K562 (cell line): ENCODE measurements around the gene EML2. TPM values are rescaled to one million over a fixed set of nuclear protein-coding genes. Genes with fewer than 3 reads are reported as not detected.

ENCODE experiments used
- ATAC-seq: fragments of 200-7000 bp; cut with Tn5 transposase; 3 replicates; pipeline ENCODE4 v1.9.1; 2020; ENCODE audit warnings: moderate library complexity
- BruUV-seq: library from RNA; stranded (reverse); fragments of 400-500 nt; replicated peaks from 2 replicates; lab custom pipeline; 2021; lab: Mats Ljungman, UMichigan
- CTCF ChIA-PET: fragments of 300-600 bp; formaldehyde crosslinking; extraction: SDS; loops from one replicate; lab custom pipeline; 2021; ENCODE audit warnings: low intra/inter-chr PET ratio; lab: Yijun Ruan, JAX
- POLR2A ChIA-PET: fragments of 300-600, 350-650 bp; sonication (Branson Sonifier 250); formaldehyde crosslinking; extraction: SDS; loops from one replicate; lab custom pipeline; 2021; ENCODE audit warnings: antibody characterized with exemption, inconsistent platforms; lab: Yijun Ruan, JAX
- DNase-seq, 4 experiments: peaks; one replicate each; pipeline versions ENCODE4 v3.0.0 to v3.0.0-alpha.2; 2011 to 2018; ENCODE audit warnings: low spot score in 3 of 4, mixed read lengths in 3 of 4; ENCODE audit errors: extremely low read depth in 1 of 4
- FAIRE-seq: peaks from 2 replicates; lab custom pipeline; 2011; peaks lifted over from hg19 to GRCh38; lab: Jason Lieb, UNC
- H2AFZ ChIP-seq: 2 replicates; pipeline ENCODE4 v1.6.0; 2011; ENCODE audit warnings: low read depth, low read length, control low read depth, inconsistent platforms
- H3K27ac ChIP-seq: fragments of 200-600 bp; 3 replicates; pipeline ENCODE4 v1.8.0; 2011; ENCODE audit warnings: low read depth, mild to moderate bottlenecking, control low read depth, inconsistent platforms, low read length, moderate library complexity, mixed read lengths; ENCODE audit errors: extremely low read depth
- H3K27me3 ChIP-seq, 2 experiments: fragments of 300-600 bp in 1 of 2; 2 replicates in 1 of 2; 3 replicates in 1 of 2; pipeline versions ENCODE4 v1.6.0 to v1.8.0; 2011; ENCODE audit warnings: inconsistent platforms in 2 of 2, low read length in 2 of 2, mild to moderate bottlenecking in 1 of 2, mixed read lengths in 1 of 2, moderate library complexity in 1 of 2; ENCODE audit not compliant: control insufficient read depth in 2 of 2, insufficient read depth in 2 of 2
- H3K36me3 ChIP-seq: fragments of 300-600 bp; 3 replicates; pipeline ENCODE4 v1.8.0; 2011; ENCODE audit warnings: mild to moderate bottlenecking, low read length, inconsistent platforms; ENCODE audit not compliant: control insufficient read depth, insufficient read depth
- H3K4me1 ChIP-seq, 2 experiments: fragments of 200-600 bp in 1 of 2; replicated peaks in 1 of 2; 2 replicates in 1 of 2; 3 replicates in 1 of 2; pipeline versions ENCODE4 v1.5.1 to v1.8.0; 2011; ENCODE audit warnings: inconsistent platforms in 2 of 2, low read length in 2 of 2, mild to moderate bottlenecking in 1 of 2, mixed read lengths in 1 of 2, moderate library complexity in 1 of 2; ENCODE audit not compliant: control insufficient read depth in 2 of 2, insufficient read depth in 2 of 2
- H3K4me2 ChIP-seq: 2 replicates; pipeline ENCODE4 v1.6.1; 2011; ENCODE audit warnings: low read length, control low read depth, inconsistent platforms, mixed read lengths; ENCODE audit not compliant: insufficient read depth
- H3K4me3 ChIP-seq: fragments of 200-600 bp; sonication (generic), shearing (Covaris generic); 2 replicates; pipeline ENCODE4 v1.5.1; 2016; ENCODE audit warnings: control low read depth, inconsistent platforms
- H3K79me2 ChIP-seq: fragments of 200-600 bp; 3 replicates; pipeline ENCODE4 v1.8.0; 2011; ENCODE audit warnings: low read length, inconsistent platforms; ENCODE audit not compliant: control insufficient read depth, insufficient read depth
- H3K9ac ChIP-seq, 2 experiments: 2 replicates each; pipeline versions ENCODE4 v1.6.0 to v1.6.1; 2011; ENCODE audit warnings: low read depth in 2 of 2, low read length in 2 of 2, control low read depth in 1 of 2, inconsistent platforms in 1 of 2, mild to moderate bottlenecking in 1 of 2, mixed read lengths in 1 of 2; ENCODE audit not compliant: insufficient read depth in 1 of 2
- H3K9me1 ChIP-seq: one replicate; pipeline ENCODE4 v1.6.0; 2011; ENCODE audit warnings: inconsistent platforms, mild to moderate bottlenecking, low read length, moderate library complexity; ENCODE audit not compliant: control insufficient read depth, insufficient read depth
- H3K9me3 ChIP-seq: replicated peaks from 2 replicates; pipeline ENCODE4 v1.5.1; 2011; ENCODE audit warnings: low read depth, low read length, inconsistent platforms; ENCODE audit not compliant: control insufficient read depth, insufficient read depth
- H4K20me1 ChIP-seq: replicated peaks from 2 replicates; pipeline ENCODE4 v1.6.1; 2011; ENCODE audit warnings: low read length, inconsistent platforms, mixed read lengths; ENCODE audit not compliant: control insufficient read depth, insufficient read depth
- E2F3 ChIP-seq: fragments of 250-450 bp; sonication (Bioruptor Pico); IDR thresholded peaks from 2 replicates; pipeline ENCODE4 v1.4.0; 2020; ENCODE audit warnings: mild to moderate bottlenecking
- RREB1 ChIP-seq: fragments of 250-450 bp; sonication (Bioruptor Pico); IDR thresholded peaks from 2 replicates; pipeline ENCODE4 v1.4.0; 2020
- SPI1 ChIP-seq: IDR thresholded peaks from 2 replicates; pipeline ENCODE4 v1.6.1; 2011; ENCODE audit warnings: low read depth, low read length, control low read depth, borderline replicate concordance
- WGBS: fragments of 100-300 bp; shearing (Covaris generic); methylation state at CpG from one replicate; pipeline ENCODE4 v1.1.6; 2016; ENCODE audit warnings: low coverage, mixed read lengths; ENCODE audit not compliant: insufficient coverage; ENCODE audit errors: missing lambda C conversion rate; 5-methylcytosine and 5-hydroxymethylcytosine counted together
- in situ Hi-C: fragments of 300-500 bp; cut with MboI; formaldehyde crosslinking; loops from 4 replicates; pipeline ENCODE4 v1.15.0; 2018; ENCODE audit warnings: inconsistent platforms, mixed read lengths
- intact Hi-C: fragments of 100-400 bp; cut with micrococcal nuclease; formaldehyde crosslinking; loops from 2 replicates; pipeline ENCODE4 v1.14.2; 2022
- polyA plus RNA-seq, 8 experiments: library from polyadenylated mRNA; depleted of rRNA in 4 of 8; stranded (reverse) in 5 of 8; unstranded in 3 of 8; fragments of >200 nt; fragmentation: Nextera tagmentation in 2 of 8; fragmentation: Illumina TruSeq in 1 of 8; extraction: Ambion mirVana in 2 of 8; extraction: Trizol in 1 of 8; gene quantifications; 2 replicates each; pipeline versions ENCODE4 v1.2.1 to v1.2.3, GENCODE V29; 2011 to 2014; ENCODE audit warnings: inconsistent platforms in 1 of 8, missing spikeins in 1 of 8
- total RNA-seq, 7 experiments: library from RNA; depleted of rRNA in 6 of 7; stranded (reverse); fragments of >200 nt in 6 of 7; fragmentation: Illumina TruSeq in 2 of 7; extraction: Trizol in 2 of 7; gene quantifications; 2 replicates each; pipeline versions ENCODE4 v1.2.1 to v1.2.3, GENCODE V29; 2011 to 2021; ENCODE audit warnings: low replicate concordance in 1 of 7

The EML2 gene
- total and polyA plus RNA-seq, 9 of the 15 experiments (the other 6 are each of a cell fraction or from before 2014, with no cell fraction given) = 2.6 to 69.6 (median 24.8) TPM

- no peak for TF ChIP-seq RREB1 (CRISPR knock-in tag)
These were observed 37.4 kb downstream of the EML2 start, which contains the start of gene GPR4 (continued) for GRCh38 chr19:45601524-45602374.

- TF ChIP-seq SPI1 = peak; percentile 13; the same call in 1 of the 2 replicates
- TF ChIP-seq E2F3 (CRISPR knock-in tag) = no peak
- no peaks in the 10 kb centered on the region for H3K36me3 ChIP-seq
- H3K4me1 ChIP-seq = peaks cover 3 to 15% of the 10 kb centered on the region in 2 experiments; a peak in 3 of 5 replicates
- no peak overlapping the region for H3K4me3 ChIP-seq
- no TSS peak for BruUV-seq
- in situ Hi-C loops (no loop called here), intact Hi-C loops (no loop called here)
- WGBS = 3% methylated on average over 5 of the region's 10 CpGs
- no peaks in the 10 kb centered on the region for H3K9me1 ChIP-seq
- H3K79me2 ChIP-seq = no peaks in the 10 kb centered on the region
- H3K9ac ChIP-seq = 0 out of 4 replicates have a peak overlapping the region, but pooled peaks of 1 of the 2 experiments have one; percentile 26
- ChIA-PET CTCF (no interaction called here), POLR2A (interaction anchor here (0.6 to 1.7 kb wide), 2 partner anchors 13 to 122 kb away, joined by 3 to 4 read pairs; no protein-coding TSS in a partner anchor)
- H3K4me2 ChIP-seq = no peak overlapping the region
- ATAC-seq = no peak
- no peak for FAIRE-seq
- peaks cover 41 to 50% of the 10 kb centered on the region in 2 experiments for H3K27me3 ChIP-seq
- DNase-seq = no peak
- 0 out of 2 replicates have a peak, but pooled peaks cover 3% of the 10 kb centered on the region for H4K20me1 ChIP-seq
- H2AFZ ChIP-seq = no peak overlapping the region
- H3K27ac ChIP-seq = no peak overlapping the region
- H3K9me3 ChIP-seq = no peaks in the 10 kb centered on the region
These were observed 38.1 kb downstream of the EML2 start for GRCh38 chr19:45601115-45601514.
